ENCODE results near the gene TTC34.

- no peak for TF ChIP-seq CTCF (IDR thresholded peaks at IDR 0.05)
- TF ChIP-seq EP300 (IDR thresholded peaks at IDR 0.05): no peak
- no peak for TF ChIP-seq POLR2A (IDR thresholded peaks at IDR 0.05)
Observed at GRCh38 chr1:2631136-2632050, 170.1 kb downstream of the TTC34 start.
